H1 (cell line): ENCODE measurements around the gene SPOPL. TPM values are rescaled to one million over a fixed set of nuclear protein-coding genes. Genes with fewer than 3 reads are reported as not detected.

Experiments used
- CTCF ChIA-PET: fragments of 300-600 bp; sonication (Branson Sonifier 250); formaldehyde crosslinking; loops from one replicate; lab custom pipeline; 2021; ENCODE audit not compliant: partially characterized antibody; lab: Charles Lee
- POLR2A ChIA-PET: fragments of 300-600 bp; sonication (Branson Sonifier 250); formaldehyde crosslinking; loops from one replicate; lab custom pipeline; 2021; ENCODE audit warnings: inconsistent platforms; ENCODE audit not compliant: partially characterized antibody; lab: Charles Lee
- DNase-seq, 2 experiments: peaks; one replicate each; pipeline versions ENCODE4 v3.0.0 to v3.0.0-alpha.2; 2010 to 2022; ENCODE audit warnings: low spot score in 2 of 2, low read depth in 1 of 2, mixed read lengths in 1 of 2
- FAIRE-seq: peaks from 2 replicates; lab custom pipeline; 2011; peaks lifted over from hg19 to GRCh38; lab: Jason Lieb, UNC
- H2AFZ ChIP-seq: 2 replicates; pipeline ENCODE4 v1.8.1; 2012; ENCODE audit warnings: low read length, inconsistent platforms
- H2AK5ac ChIP-seq: 2 replicates; pipeline ENCODE4 v1.6.1; 2013; ENCODE audit warnings: low read depth, low read length
- H2BK120ac ChIP-seq: replicated peaks from 2 replicates; pipeline ENCODE3; 2013; ENCODE audit warnings: low read depth, low read length, inconsistent platforms
- H2BK12ac ChIP-seq: 2 replicates; pipeline ENCODE4 v1.6.1; 2013; ENCODE audit warnings: low read depth, low read length
- H2BK15ac ChIP-seq: 2 replicates; pipeline ENCODE4 v1.6.1; 2013; ENCODE audit warnings: low read length
- H2BK20ac ChIP-seq: 2 replicates; pipeline ENCODE4 v1.6.1; 2013; ENCODE audit warnings: low read length
- H2BK5ac ChIP-seq: 2 replicates; pipeline ENCODE4 v1.6.1; 2013; ENCODE audit warnings: low read depth, low read length
- H3K14ac ChIP-seq: 2 replicates; pipeline ENCODE4 v1.6.1; 2013; ENCODE audit warnings: inconsistent platforms; ENCODE audit not compliant: insufficient read length
- H3K18ac ChIP-seq: 2 replicates; pipeline ENCODE4 v1.6.1; 2013; ENCODE audit warnings: low read length; ENCODE audit errors: extremely low read depth
- H3K23ac ChIP-seq: 2 replicates; pipeline ENCODE4 v1.6.1; 2013; ENCODE audit warnings: inconsistent platforms; ENCODE audit not compliant: insufficient read length
- H3K23me2 ChIP-seq: 2 replicates; pipeline ENCODE4 v1.6.1; 2013; ENCODE audit warnings: low read depth, low read length
- H3K27ac ChIP-seq: 2 replicates; pipeline ENCODE4 v1.6.1; 2011; ENCODE audit warnings: low read depth, low read length, inconsistent platforms
- H3K27me3 ChIP-seq, 4 experiments: replicated peaks in 1 of 4; 1 replicate in 1 of 4; 2 replicates in 3 of 4; pipeline versions ENCODE4 v1.6.1 to v1.8.1; 2011 to 2013; ENCODE audit warnings: low read length in 3 of 4, mild to moderate bottlenecking in 3 of 4, inconsistent platforms in 2 of 4, mixed read lengths in 2 of 4, moderate library complexity in 1 of 4; ENCODE audit not compliant: control insufficient read depth in 3 of 4, insufficient read depth in 3 of 4; ENCODE audit errors: extremely low read depth in 1 of 4
- H3K36me3 ChIP-seq, 4 experiments: 2 replicates each; pipeline versions ENCODE4 v1.6.1 to v1.8.1; 2011 to 2013; ENCODE audit warnings: mild to moderate bottlenecking in 4 of 4, low read length in 3 of 4, moderate library complexity in 2 of 4, control low read depth in 1 of 4, inconsistent platforms in 1 of 4; ENCODE audit not compliant: insufficient read depth in 4 of 4, control insufficient read depth in 2 of 4
- H3K4ac ChIP-seq: replicated peaks from 2 replicates; pipeline ENCODE3; 2013; ENCODE audit warnings: low read length, low read depth, mixed read lengths, inconsistent platforms; ENCODE audit not compliant: insufficient read length
- H3K4me1 ChIP-seq, 4 experiments: replicated peaks in 1 of 4; 1 replicate in 1 of 4; 2 replicates in 3 of 4; pipeline versions ENCODE4 v1.6.1 to v1.8.1; 2011 to 2013; ENCODE audit warnings: low read length in 3 of 4, inconsistent platforms in 2 of 4, mixed read lengths in 1 of 4; ENCODE audit not compliant: insufficient read depth in 4 of 4, control insufficient read depth in 3 of 4
- H3K4me2 ChIP-seq, 2 experiments: 2 replicates each; pipeline versions ENCODE4 v1.6.1 to v1.8.1; 2011 to 2013; ENCODE audit warnings: low read depth in 2 of 2, low read length in 2 of 2, control low read depth in 1 of 2, inconsistent platforms in 1 of 2, mild to moderate bottlenecking in 1 of 2; ENCODE audit not compliant: insufficient read depth in 1 of 2
- H3K4me3 ChIP-seq, 4 experiments: fragments of 200-600, 300-600 bp in 1 of 4; sonication (generic), shearing (Covaris generic), sonication (Bioruptor Twin) in 1 of 4; 2 replicates each; pipeline versions ENCODE4 v1.5.1 to v1.8.1; 2011 to 2016; ENCODE audit warnings: low read length in 4 of 4, low read depth in 3 of 4, control low read depth in 2 of 4, inconsistent platforms in 2 of 4, mild to moderate bottlenecking in 2 of 4, mixed read lengths in 1 of 4, moderate library complexity in 1 of 4; ENCODE audit not compliant: insufficient read depth in 2 of 4; ENCODE audit errors: extremely low read depth in 1 of 4
- H3K56ac ChIP-seq: replicated peaks from 2 replicates; pipeline ENCODE3; 2013; ENCODE audit warnings: low read depth, mild to moderate bottlenecking, mixed read lengths, low read length, inconsistent platforms; ENCODE audit not compliant: insufficient read length
- H3K79me1 ChIP-seq: 2 replicates; pipeline ENCODE4 v1.6.1; 2013; ENCODE audit warnings: low read depth, low read length, control low read depth
- H3K79me2 ChIP-seq, 2 experiments: 2 replicates each; pipeline versions ENCODE4 v1.6.1 to v1.8.1; 2012 to 2013; ENCODE audit warnings: low read length in 2 of 2, mild to moderate bottlenecking in 2 of 2, inconsistent platforms in 1 of 2; ENCODE audit not compliant: insufficient read depth in 2 of 2, control insufficient read depth in 1 of 2
- H3K9ac ChIP-seq, 4 experiments: replicated peaks in 1 of 4; 1 replicate in 1 of 4; 2 replicates in 3 of 4; pipeline versions ENCODE4 v1.6.1 to v1.8.1; 2011 to 2013; ENCODE audit warnings: low read depth in 3 of 4, low read length in 3 of 4, control low read depth in 2 of 4, mild to moderate bottlenecking in 2 of 4, moderate library complexity in 2 of 4, inconsistent platforms in 1 of 4; ENCODE audit errors: extremely low read depth in 1 of 4
- H3K9me3 ChIP-seq, 2 experiments: 2 replicates each; pipeline versions ENCODE4 v1.6.1 to v1.8.1; 2012 to 2013; ENCODE audit warnings: mild to moderate bottlenecking in 2 of 2, moderate library complexity in 2 of 2, control low read depth in 1 of 2, inconsistent platforms in 1 of 2, low read depth in 1 of 2, low read length in 1 of 2, mixed read lengths in 1 of 2; ENCODE audit not compliant: insufficient read depth in 2 of 2
- H4K20me1 ChIP-seq, 2 experiments: replicated peaks in 1 of 2; 2 replicates each; pipeline versions ENCODE3 to v1.8.1; 2011 to 2013; ENCODE audit warnings: inconsistent platforms in 2 of 2, low read length in 2 of 2, mild to moderate bottlenecking in 1 of 2; ENCODE audit not compliant: insufficient read depth in 2 of 2, control insufficient read depth in 1 of 2
- H4K5ac ChIP-seq: 2 replicates; pipeline ENCODE4 v1.6.1; 2013; ENCODE audit warnings: low read length, low read depth, mixed read lengths, inconsistent platforms; ENCODE audit not compliant: insufficient read length
- H4K8ac ChIP-seq: 2 replicates; pipeline ENCODE4 v1.8.0; 2013; ENCODE audit warnings: mild to moderate bottlenecking, moderate library complexity, low read length, inconsistent platforms; ENCODE audit not compliant: insufficient read depth; ENCODE audit errors: extremely low read depth
- H4K91ac ChIP-seq: replicated peaks from 2 replicates; pipeline ENCODE3; 2013; ENCODE audit warnings: low read length, mixed read lengths, inconsistent platforms; ENCODE audit not compliant: insufficient read length
- CEBPB ChIP-seq: IDR thresholded peaks from 2 replicates; pipeline ENCODE4 v1.6.1; 2012; ENCODE audit warnings: low read depth, low read length
- CTBP2 ChIP-seq: IDR thresholded peaks from 2 replicates; pipeline ENCODE4 v1.7.0; 2011; ENCODE audit warnings: borderline replicate concordance, mild to moderate bottlenecking, moderate library complexity, mixed read lengths, low read length; ENCODE audit not compliant: insufficient read depth, insufficient read length
- POLR2A ChIP-seq, 2 experiments: IDR thresholded peaks; 1 replicate in 1 of 2; 2 replicates in 1 of 2; pipeline ENCODE4 v1.6.1; 2011; ENCODE audit warnings: low read depth in 2 of 2, low read length in 2 of 2, mild to moderate bottlenecking in 2 of 2; ENCODE audit errors: control extremely low read depth in 1 of 2
- RBBP5 ChIP-seq: IDR thresholded peaks from 2 replicates; pipeline ENCODE4 v1.7.1; 2012; ENCODE audit warnings: low read depth, mild to moderate bottlenecking, inconsistent platforms, low read length, moderate library complexity, borderline replicate concordance
- WGBS, 2 experiments: shearing (Covaris generic) in 1 of 2; methylation state at CpG; one replicate each; pipeline versions ENCODE4 v1.1.6 to v1.1.7; 2013 to 2015; ENCODE audit warnings: low lambda C conversion rate in 2 of 2, mixed read lengths in 2 of 2, inconsistent platforms in 1 of 2, low coverage in 1 of 2, missing lambda C conversion rate in 1 of 2; ENCODE audit not compliant: insufficient replicate concordance in 2 of 2, insufficient coverage in 1 of 2, insufficient read length in 1 of 2; ENCODE audit errors: extremely low coverage in 1 of 2, missing lambda C conversion rate in 1 of 2; 5-methylcytosine and 5-hydroxymethylcytosine counted together
- polyA plus RNA-seq, 7 experiments: library from polyadenylated mRNA; depleted of rRNA in 3 of 7; stranded (reverse) in 5 of 7; unstranded in 2 of 7; fragments of >200 nt in 5 of 7; fragments of 200-250 nt in 2 of 7; gene quantifications; 1 replicate in 5 of 7; 2 replicates in 1 of 7; 4 replicates in 1 of 7; pipeline versions ENCODE4 v1.2.1 to v1.2.3, GENCODE V29; 2011 to 2013; ENCODE audit warnings: missing spikeins in 2 of 7, mixed read lengths in 2 of 7
- total RNA-seq: library from RNA; stranded (reverse); fragmentation: NEBNext Ultra II Directional; extraction: Animal tissue kit (Norgen Biotek cat#: 25700); gene quantifications from 2 replicates; pipeline ENCODE4 v1.2.1, GENCODE V29; 2021

Gene SPOPL
- total and polyA plus RNA-seq, 2 of the 8 experiments (the other 6 are each of a cell fraction or from before 2014, with no cell fraction given), result 1.9 to 14.5 TPM

- Histone ChIP-seq H2BK20ac (no peak overlapping the region), H2AFZ (no peak overlapping the region), H4K91ac (no peak overlapping the region), H2BK12ac (no peak overlapping the region), H3K4ac (no peak overlapping the region), H4K8ac (no peak overlapping the region)
- POLR2A ChIA-PET, result no interaction called here
- TF ChIP-seq CTBP2, result no peak
- TF ChIP-seq POLR2A (IDR thresholded peaks at IDR 0.05; ENCODE audit: control extremely low read depth in 1 of 2, low read depth in 2 of 2, low read length in 2 of 2), result no peak
- no peak for TF ChIP-seq CEBPB
- no peak for TF ChIP-seq RBBP5
- TF ChIP-seq, all 59 proteins: peak for 0
- H3K4me1 ChIP-seq, result no peaks in the 10 kb centered on the region
- H3K9ac ChIP-seq, result no peak overlapping the region
- no peaks in the 10 kb centered on the region; the same call in 1 of the 2 replicates for H3K23me2 ChIP-seq
- H3K14ac ChIP-seq, result no peak overlapping the region
- CTCF ChIA-PET, result no interaction called here
- H3K79me2 ChIP-seq, result no peaks in the 10 kb centered on the region
- H2BK15ac ChIP-seq, result no peak overlapping the region
- H4K5ac ChIP-seq, result no peak overlapping the region
- no peak overlapping the region for H2BK120ac ChIP-seq
- H3K9me3 ChIP-seq, result no peaks in the 10 kb centered on the region
- 89% methylated on average over 1 of the region's 1 CpG; no CpG with 5 or more reads in 1 of the 2 experiments for WGBS, 2 experiments
- FAIRE-seq (no peak), DNase-seq (no peak)
- H3K36me3 ChIP-seq, result no peaks in the 10 kb centered on the region
- H3K18ac ChIP-seq, result no peak overlapping the region
- no peak overlapping the region for H2AK5ac ChIP-seq
- H3K4me3 ChIP-seq, result no peak overlapping the region
- H3K79me1 ChIP-seq, result no peaks in the 10 kb centered on the region
- H3K27ac ChIP-seq, result no peak overlapping the region
- no peak overlapping the region for H3K4me2 ChIP-seq
- H2BK5ac ChIP-seq, result no peak overlapping the region
- no peaks in the 10 kb centered on the region for H4K20me1 ChIP-seq
- no peaks in the 10 kb centered on the region for H3K27me3 ChIP-seq
- H3K23ac ChIP-seq, result no peak overlapping the region
- H3K56ac ChIP-seq, result no peak overlapping the region
These were observed 32.2 kb upstream of the SPOPL start for GRCh38 chr2:138469411-138469810.
